Fibroblast of the aortic adventitia (primary cell): ENCODE data around the gene RFT1. TPM values are rescaled to one million over a fixed set of nuclear protein-coding genes. Genes with fewer than 3 reads are reported as not detected.

Experiments used
- DNase-seq: peaks from one replicate; pipeline ENCODE4 v3.0.0-alpha.2; 2010; ENCODE audit warnings: low read depth
- H3K4me3 ChIP-seq: 2 replicates; pipeline ENCODE4 v1.5.1; 2011; ENCODE audit warnings: low read depth, mild to moderate bottlenecking, control low read depth, low read length, moderate library complexity
- total RNA-seq: library from RNA; depleted of rRNA; stranded (reverse); fragments of >200 nt; gene quantifications from 2 replicates; pipeline ENCODE4 v1.2.3, GENCODE V29; 2012; ENCODE audit warnings: low replicate concordance
- TF ChIP-seq, protein P1 (sequence below): IDR thresholded peaks from 2 replicates; pipeline ENCODE4 v1.5.1; 2011; ENCODE audit warnings: mild to moderate bottlenecking, low read length, control low read depth, inconsistent platforms; ENCODE audit not compliant: insufficient read depth

The RFT1 gene
- total RNA-seq, 1 donor = 15.4 TPM

DNA sequence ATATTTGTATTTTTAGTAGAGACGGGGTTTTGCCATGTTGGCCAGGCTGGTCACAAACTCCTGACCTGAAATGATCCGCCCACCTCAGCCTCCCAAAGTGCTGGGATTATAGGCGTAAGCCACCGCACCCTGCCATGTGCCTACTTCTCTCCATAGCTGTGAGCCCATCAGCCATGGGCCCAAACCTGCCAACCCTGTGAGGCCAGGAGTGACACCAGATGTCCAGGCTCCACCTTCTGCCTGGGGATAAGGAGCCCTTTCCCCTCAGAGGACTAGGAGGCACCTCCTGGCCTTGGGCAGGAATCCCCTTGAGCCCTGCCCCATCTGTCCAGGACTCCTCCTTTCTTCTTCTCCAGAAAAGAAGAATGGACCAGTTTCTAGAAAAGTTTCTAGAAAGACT, 14.2 kb upstream of the RFT1 start:
- TF ChIP-seq, protein P1, sequence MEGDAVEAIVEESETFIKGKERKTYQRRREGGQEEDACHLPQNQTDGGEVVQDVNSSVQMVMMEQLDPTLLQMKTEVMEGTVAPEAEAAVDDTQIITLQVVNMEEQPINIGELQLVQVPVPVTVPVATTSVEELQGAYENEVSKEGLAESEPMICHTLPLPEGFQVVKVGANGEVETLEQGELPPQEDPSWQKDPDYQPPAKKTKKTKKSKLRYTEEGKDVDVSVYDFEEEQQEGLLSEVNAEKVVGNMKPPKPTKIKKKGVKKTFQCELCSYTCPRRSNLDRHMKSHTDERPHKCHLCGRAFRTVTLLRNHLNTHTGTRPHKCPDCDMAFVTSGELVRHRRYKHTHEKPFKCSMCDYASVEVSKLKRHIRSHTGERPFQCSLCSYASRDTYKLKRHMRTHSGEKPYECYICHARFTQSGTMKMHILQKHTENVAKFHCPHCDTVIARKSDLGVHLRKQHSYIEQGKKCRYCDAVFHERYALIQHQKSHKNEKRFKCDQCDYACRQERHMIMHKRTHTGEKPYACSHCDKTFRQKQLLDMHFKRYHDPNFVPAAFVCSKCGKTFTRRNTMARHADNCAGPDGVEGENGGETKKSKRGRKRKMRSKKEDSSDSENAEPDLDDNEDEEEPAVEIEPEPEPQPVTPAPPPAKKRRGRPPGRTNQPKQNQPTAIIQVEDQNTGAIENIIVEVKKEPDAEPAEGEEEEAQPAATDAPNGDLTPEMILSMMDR = no peak
- no peak overlapping the region for H3K4me3 ChIP-seq
- DNase-seq = no peak

DNA sequence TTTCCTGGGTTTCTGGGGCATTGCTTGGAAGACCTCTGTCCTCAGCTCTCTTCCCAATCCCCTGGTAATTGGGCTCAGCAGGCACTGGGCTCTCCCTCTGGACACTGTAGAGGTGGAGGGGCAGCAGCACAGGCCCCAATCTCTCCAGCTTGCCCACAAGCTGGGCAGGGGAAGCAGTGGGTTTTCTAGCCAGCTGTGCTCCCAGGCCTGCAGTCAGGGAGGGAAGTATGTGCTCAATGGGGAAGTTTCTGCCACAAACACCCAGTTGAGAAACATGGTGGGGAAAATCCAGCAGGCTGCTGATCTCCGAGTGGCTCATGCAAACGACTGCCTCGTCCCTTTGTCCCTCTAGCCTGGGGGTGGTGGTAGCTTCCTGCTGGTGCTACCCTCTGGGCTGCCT, 12.8 kb upstream of the RFT1 start:
- no peak for DNase-seq
- no peak overlapping the region for H3K4me3 ChIP-seq
- TF ChIP-seq, protein P1 = no peak

DNA sequence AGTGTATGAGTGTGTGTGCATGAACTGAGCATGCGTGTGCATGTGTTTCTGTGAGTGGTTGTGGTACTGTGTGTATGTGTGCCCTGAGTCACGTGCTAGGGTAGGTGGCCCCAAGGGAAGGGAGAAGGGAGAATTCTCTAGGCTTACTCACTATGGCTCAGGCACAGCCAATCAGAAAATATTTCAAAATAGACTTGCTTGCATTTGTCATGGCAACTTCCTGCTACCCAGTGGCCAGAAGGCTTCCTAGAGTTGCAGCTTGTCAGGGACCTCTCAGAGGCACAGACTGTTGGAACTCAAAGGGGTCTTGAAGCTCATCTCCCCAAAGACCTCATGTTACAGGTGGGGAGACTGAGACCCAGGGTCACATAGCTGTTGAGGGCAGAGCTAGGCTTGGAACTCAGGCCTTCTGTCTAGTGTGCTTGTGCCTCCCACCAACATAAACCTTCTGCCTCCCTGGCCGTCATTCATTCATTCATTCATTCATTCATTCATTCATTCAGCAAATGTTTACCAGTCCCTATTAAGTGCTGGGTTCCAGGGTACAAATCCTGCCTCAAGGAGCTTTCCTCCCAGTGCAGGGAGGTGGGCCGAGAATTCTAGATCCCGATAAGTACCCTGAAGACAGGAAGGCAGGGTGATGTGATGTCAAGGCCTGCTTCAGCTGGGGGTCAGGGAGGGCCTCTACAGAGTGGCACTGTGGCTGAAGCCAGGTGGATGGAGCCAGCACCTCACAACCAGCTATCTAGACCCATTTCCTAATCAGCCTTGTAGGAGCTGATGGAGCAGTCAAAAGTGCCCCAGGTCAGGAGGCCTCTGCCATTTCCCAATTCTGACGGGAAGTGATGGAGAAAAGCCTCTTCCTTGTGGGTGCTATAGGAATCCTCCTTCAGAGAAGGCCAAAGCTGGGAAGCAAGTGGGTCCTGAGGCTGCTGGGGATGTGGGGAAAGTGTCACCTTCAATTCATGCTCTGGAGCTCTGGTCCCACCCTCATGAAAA, 10.9 kb upstream of the RFT1 start:
- DNase-seq = peak; percentile 73
- no peak overlapping the region for H3K4me3 ChIP-seq
- TF ChIP-seq, protein P1 = no peak

DNA sequence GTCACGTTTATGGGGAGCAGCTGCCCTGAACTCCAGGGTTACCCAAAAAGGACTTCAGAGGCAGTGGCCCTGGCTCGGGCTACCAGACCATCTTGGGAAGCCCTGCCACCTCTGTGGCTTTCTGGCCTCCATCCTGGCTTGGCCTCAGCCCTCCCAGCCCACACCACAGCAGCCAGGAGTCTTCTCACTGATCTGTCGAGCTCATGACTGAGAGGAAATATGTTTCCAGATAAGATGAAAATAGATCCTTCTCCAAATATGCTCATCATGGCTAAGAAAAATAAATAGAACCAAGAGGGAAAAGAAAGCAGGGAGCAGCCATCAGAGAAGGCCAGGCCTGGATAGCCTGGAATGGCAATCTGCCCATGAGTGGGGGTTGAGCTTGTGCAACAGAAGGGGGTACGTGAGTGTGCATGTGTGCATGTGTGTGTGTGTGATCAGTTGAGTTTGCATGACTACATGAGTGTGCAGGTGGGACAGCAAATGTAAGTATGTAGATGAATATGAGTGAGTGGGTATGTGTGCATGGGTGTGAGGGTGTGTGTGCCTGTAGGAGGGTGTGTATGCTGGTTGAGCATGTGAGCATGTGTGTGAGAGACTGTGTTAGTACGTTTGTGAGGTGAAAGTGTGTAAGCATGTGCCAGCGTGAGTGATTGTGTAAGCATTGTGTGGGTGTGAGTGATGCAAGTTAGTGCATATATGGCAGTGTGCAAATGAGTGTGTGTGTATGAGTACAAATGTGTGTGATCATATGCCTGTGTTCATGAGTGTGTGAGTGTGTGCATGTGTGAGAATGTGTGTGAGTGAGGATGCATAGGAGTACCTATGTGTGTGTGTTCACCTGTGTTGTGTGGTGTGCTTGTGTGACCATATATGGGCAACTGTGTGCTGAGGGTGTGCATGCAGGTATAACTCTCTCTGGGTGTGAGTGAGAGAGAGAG, 9.9 kb upstream of the RFT1 start:
- TF ChIP-seq, protein P1 = no peak
- no peak overlapping the region for H3K4me3 ChIP-seq
- DNase-seq = peak; percentile 62

DNA sequence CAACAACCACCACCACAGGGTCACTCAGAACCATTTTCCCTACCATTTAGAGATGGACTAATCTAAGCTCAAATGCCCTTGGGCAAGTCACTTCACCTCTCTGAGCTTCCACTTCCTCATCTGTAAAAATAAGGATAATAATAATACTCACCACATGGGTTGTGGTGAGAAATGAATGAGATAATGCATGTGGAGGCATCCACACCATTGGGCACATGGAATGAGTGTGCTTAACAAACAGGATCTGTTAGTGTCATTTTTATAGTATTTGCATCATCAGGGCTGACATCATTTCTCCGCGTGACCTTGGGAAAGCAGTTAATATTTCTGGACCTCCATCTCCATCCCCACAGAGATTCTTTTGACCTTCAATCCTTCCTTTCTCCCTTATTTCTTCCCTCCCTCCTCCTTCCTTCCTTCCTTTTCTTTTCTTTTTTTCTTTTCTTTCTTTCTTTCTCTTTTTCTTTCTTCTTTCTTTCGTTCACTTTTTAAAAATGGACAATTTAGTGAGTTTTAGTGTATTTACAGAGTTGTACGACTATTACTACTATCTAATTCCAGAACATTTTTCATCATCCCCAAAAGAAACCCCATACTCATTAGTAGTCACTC, 7.7 kb upstream of the RFT1 start:
- TF ChIP-seq, protein P1 = no peak
- DNase-seq = no peak
- no peak overlapping the region for H3K4me3 ChIP-seq

DNA sequence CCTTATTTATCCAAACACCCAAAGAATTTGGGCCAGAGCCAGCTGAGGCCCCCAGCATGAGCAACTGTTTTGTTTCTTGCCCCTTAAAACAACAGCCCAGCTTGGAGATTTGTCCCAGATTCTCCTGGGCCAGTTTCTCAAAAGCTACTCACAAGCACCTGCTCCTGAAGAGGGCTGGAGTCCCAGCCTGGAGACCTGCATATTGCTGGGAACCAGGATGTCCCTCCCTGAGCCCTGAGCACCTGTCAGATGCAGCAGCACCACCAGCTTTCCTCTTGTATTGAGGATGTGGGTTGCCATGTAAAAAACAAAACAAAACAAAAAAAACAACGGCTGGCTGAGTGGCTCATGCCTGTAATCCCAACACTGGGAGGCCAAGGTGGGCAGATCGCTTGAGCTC, 7.0 kb upstream of the RFT1 start:
- no peak overlapping the region for H3K4me3 ChIP-seq
- DNase-seq = no peak
- TF ChIP-seq, protein P1 = no peak
